ENCODE data around the gene FBXO36.
A peak's percentile ranks its signal among the peaks of the same experiment; 100 is the strongest.
"Not testable (repeated sequence)": the region's sequence is repeated elsewhere in the genome, so short reads cannot be mapped to it uniquely, and the experiment has no call there.

Gene FBXO36

GRCh38 chr2:229922449-229923386, at the start of gene FBXO36:
TSS of gene FBXO36 (plus strand) at chr2:229922503. CDS start at chr2:229922514, 11 bp downstream.
- peak; percentile 84 for DNase-seq (ENCODE audit: low read depth)

GRCh38 chr2:229873123-229873581, 49.2 kb upstream of the FBXO36 start:
- no peak for DNase-seq (ENCODE audit: low read depth)

GRCh38 chr2:229874647-229875046, 47.7 kb upstream of the FBXO36 start:
- no peak for DNase-seq (ENCODE audit: low read depth)

GRCh38 chr2:229875549-229875948, 46.8 kb upstream of the FBXO36 start:
- DNase-seq (ENCODE audit: low read depth), result no peak

- no peak for DNase-seq (ENCODE audit: low read depth)
These were observed 42.9 kb upstream of the FBXO36 start for GRCh38 chr2:229879191-229879950.

GRCh38 chr2:229880892-229881586, 41.3 kb upstream of the FBXO36 start:
- no peak for DNase-seq (ENCODE audit: low read depth)

GRCh38 chr2:229882583-229882982, 39.7 kb upstream of the FBXO36 start:
- DNase-seq (ENCODE audit: low read depth), result no peak

GRCh38 chr2:229884775-229885699, 37.3 kb upstream of the FBXO36 start:
- DNase-seq (ENCODE audit: low read depth), result no peak

GRCh38 chr2:229887441-229887840, 34.9 kb upstream of the FBXO36 start:
- DNase-seq (ENCODE audit: low read depth), result no peak

GRCh38 chr2:229888031-229888430, 34.3 kb upstream of the FBXO36 start:
- DNase-seq (ENCODE audit: low read depth), result no peak

- no peak for DNase-seq (ENCODE audit: low read depth)
These were observed 33.3 kb upstream of the FBXO36 start for GRCh38 chr2:229889023-229889422.

- DNase-seq (ENCODE audit: low read depth), result no peak
These were observed 25.4 kb upstream of the FBXO36 start for GRCh38 chr2:229896857-229897256.

- DNase-seq (ENCODE audit: low read depth), result no peak
These were observed 22.7 kb upstream of the FBXO36 start for GRCh38 chr2:229899604-229900003.

- no peak for DNase-seq (ENCODE audit: low read depth)
These were observed 22.3 kb upstream of the FBXO36 start for GRCh38 chr2:229900012-229900411.

GRCh38 chr2:229900514-229900913, 21.8 kb upstream of the FBXO36 start:
- DNase-seq (ENCODE audit: low read depth), result not testable (repeated sequence)

- DNase-seq (ENCODE audit: low read depth), result no peak
These were observed 20.5 kb upstream of the FBXO36 start for GRCh38 chr2:229901819-229902218.

GRCh38 chr2:229903037-229903436, 19.3 kb upstream of the FBXO36 start:
- DNase-seq (ENCODE audit: low read depth), result no peak

- no peak for DNase-seq (ENCODE audit: low read depth)
These were observed 16.7 kb upstream of the FBXO36 start for GRCh38 chr2:229905601-229906000.

- no peak for DNase-seq (ENCODE audit: low read depth)
These were observed 13.2 kb upstream of the FBXO36 start for GRCh38 chr2:229909090-229909489.

GRCh38 chr2:229910147-229910831, 12.0 kb upstream of the FBXO36 start:
- no peak for DNase-seq (ENCODE audit: low read depth)

Data from stimulated activated CD8-positive, alpha-beta memory T cell treated with anti-CD3 and anti-CD28 coated beads, Interleukin-15, amount 100 ng/mL, for 1 hour (primary cell).